Mesothelial cell of epicardium (in vitro differentiated cells): ENCODE results near the gene GAS2L1. TPM values are rescaled to one million over a fixed set of nuclear protein-coding genes. Genes with fewer than 3 reads are reported as not detected.
A peak's percentile ranks its signal among the peaks of the same experiment; 100 is the strongest.

ENCODE experiments used
- DNase-seq, 2 experiments: peaks; one replicate each; pipeline ENCODE4 v3.0.0; 2021; ENCODE audit warnings: low spot score in 2 of 2; ENCODE audit not compliant: unreplicated experiment in 2 of 2
- H3K27ac Mint-ChIP-seq: 2 replicates; pipeline ENCODE4 v1.8.0; 2021; ENCODE audit warnings: mixed read lengths
- H3K27me3 Mint-ChIP-seq: 2 replicates; pipeline ENCODE4 v1.8.0; 2021; ENCODE audit warnings: low read depth, mixed read lengths
- H3K36me3 Mint-ChIP-seq: 2 replicates; pipeline ENCODE4 v1.8.0; 2021; ENCODE audit warnings: mixed read lengths
- H3K4me1 Mint-ChIP-seq: 2 replicates; pipeline ENCODE4 v1.8.0; 2021; ENCODE audit warnings: mixed read lengths
- H3K4me3 Mint-ChIP-seq: 2 replicates; pipeline ENCODE4 v1.8.0; 2021; ENCODE audit warnings: mild to moderate bottlenecking, moderate library complexity, mixed read lengths
- H3K9me3 Mint-ChIP-seq: 2 replicates; pipeline ENCODE4 v1.8.0; 2021; ENCODE audit warnings: mixed read lengths
- total RNA-seq: library from RNA; stranded (reverse); gene quantifications from 3 replicates; pipeline ENCODE4 v1.2.1, GENCODE V29; 2021
- TF ChIP-seq, protein P1 (sequence below): fragments of 200-600 bp; sonication (generic); IDR thresholded peaks from one replicate; pipeline ENCODE4 v1.5.0; 2021; ENCODE audit warnings: antibody characterized with exemption; ENCODE audit not compliant: unreplicated experiment

Gene GAS2L1
- total RNA-seq, 1 donor from 2014 or later, result 13.4 TPM

DNA sequence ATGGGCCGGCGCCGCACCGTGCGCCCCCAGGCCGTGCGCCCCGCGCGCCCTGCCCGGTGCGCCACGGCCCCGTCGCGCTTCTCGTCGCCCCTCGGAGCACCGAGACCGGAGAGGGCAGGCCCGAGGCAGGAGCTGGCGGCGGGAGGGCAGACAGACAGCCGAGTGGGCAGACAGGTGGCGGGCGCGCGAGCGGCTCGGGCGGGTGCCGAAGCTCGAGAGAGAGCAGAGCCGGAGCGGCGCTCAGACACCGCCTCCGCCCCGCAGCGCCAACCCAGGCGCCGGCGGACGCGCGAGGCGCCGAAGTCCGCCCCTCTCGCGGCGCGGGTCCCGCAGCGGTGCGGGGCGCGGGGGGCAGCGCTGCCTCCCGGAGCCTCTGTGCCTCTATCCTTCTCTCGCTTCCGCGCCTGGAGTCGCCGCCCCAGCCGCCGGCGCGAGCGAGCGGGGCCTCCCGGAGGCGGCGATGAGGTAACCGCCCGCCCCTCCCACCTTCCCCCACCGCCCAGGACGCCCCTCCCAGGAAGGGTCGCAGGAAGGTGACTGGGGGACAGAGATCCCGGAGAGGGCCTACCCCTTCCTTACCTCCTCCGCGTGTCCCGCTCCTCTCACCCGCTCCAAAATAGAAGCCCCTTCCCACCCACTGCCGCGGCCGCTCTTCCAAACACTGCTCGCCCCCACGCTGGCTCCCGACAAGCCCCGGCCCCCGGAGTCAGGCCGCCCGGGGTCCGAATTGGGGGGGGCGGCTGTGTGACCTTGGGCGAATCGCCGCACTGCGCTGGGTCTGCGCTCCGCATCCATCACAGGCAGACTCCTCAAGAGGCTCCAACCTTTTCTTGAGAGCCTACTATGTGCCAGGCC is 9.1 kb downstream of the GAS2L1 start, which contains the start of gene RASL10A:
RASL10A (minus strand) TSS at position 412 of the 855 bp plus-strand sequence. CDS start 451 bp downstream, outside the sequence.
- TF ChIP-seq, protein P1, sequence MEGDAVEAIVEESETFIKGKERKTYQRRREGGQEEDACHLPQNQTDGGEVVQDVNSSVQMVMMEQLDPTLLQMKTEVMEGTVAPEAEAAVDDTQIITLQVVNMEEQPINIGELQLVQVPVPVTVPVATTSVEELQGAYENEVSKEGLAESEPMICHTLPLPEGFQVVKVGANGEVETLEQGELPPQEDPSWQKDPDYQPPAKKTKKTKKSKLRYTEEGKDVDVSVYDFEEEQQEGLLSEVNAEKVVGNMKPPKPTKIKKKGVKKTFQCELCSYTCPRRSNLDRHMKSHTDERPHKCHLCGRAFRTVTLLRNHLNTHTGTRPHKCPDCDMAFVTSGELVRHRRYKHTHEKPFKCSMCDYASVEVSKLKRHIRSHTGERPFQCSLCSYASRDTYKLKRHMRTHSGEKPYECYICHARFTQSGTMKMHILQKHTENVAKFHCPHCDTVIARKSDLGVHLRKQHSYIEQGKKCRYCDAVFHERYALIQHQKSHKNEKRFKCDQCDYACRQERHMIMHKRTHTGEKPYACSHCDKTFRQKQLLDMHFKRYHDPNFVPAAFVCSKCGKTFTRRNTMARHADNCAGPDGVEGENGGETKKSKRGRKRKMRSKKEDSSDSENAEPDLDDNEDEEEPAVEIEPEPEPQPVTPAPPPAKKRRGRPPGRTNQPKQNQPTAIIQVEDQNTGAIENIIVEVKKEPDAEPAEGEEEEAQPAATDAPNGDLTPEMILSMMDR, result no peak
- DNase-seq, result no peak
- H3K9me3 Mint-ChIP-seq, result no peaks in the 10 kb centered on the region
- H3K27me3 Mint-ChIP-seq, result peaks cover 46% of the 10 kb centered on the region
- peaks cover 13% of the 10 kb centered on the region for H3K4me1 Mint-ChIP-seq
- peaks cover 3% of the 10 kb centered on the region for H3K36me3 Mint-ChIP-seq
- H3K27ac Mint-ChIP-seq, result no peak within 1 kb of the TSS
- H3K4me3 Mint-ChIP-seq, result peak within 1 kb of the TSS; percentile 60

DNA sequence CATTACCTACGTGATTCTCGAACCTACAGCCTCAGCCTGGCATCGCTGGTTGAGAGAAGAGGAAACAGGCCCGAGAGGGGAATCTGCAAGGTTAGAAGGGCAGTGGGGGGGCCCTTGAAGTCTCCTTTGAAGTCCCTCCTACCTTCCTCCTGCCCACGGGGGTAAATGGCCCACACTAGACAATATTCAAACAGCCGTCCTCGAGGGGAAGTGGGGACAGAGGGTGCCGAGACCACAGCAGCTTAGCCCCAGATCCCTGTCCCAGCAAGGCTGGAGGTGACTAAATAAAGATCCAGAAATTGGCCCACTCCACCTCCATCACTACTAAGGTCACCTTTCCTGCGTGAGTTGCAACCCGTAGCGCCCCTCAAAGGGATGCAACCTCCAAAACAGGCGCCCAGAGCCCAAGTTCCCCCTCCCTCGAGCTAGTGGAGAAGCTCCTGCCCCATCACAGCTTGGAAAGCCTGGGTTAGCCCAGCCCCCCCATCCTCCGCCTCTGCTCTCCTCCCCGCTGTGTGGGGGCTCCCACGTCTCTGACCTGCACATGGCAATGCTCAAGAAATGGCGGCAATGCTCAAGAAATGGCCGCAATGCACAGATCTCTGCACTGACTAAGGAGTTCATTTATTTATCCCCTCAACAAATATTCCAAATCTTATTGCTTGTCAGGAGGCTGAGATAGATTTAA is 9.8 kb downstream of the GAS2L1 start:
- Mint-ChIP-seq H3K36me3 (peaks cover 3% of the 10 kb centered on the region), H3K4me1 (peaks cover 11% of the 10 kb centered on the region), H3K4me3 (peak overlapping the region; percentile 53), H3K9me3 (no peaks in the 10 kb centered on the region), H3K27me3 (peaks cover 46% of the 10 kb centered on the region), H3K27ac (no peak overlapping the region)
- no peak for DNase-seq
- TF ChIP-seq, protein P1, result no peak

DNA sequence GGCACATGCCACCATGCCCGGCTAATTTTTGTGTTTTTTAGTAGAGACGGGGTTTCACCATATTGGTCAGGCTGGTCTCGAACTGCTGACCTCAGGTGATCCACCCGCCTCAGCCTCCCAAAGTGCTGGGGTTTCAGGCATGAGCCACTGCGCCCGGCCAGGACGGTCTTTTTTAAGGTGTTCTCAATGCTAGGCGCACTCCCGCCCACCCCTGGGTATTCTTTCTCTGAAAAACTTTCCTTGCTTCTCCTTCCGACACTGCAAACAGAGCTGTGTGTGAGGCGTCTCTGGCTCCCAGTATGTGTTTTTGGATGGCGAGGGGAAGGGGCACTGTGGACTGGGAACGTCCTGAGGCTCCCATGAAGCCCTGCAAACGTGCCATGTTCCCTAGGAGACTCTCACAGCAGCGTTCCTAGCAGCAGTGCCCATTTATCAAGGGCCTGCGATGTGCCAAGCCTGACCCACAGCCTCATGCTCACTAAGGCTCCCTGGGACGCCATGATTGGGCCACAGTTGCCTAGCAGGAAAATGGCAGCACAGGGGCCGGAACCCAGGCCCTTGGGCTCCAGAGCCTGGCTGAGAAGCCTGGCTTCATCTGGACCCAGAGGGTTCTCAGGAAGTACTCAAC is 11.5 kb downstream of the GAS2L1 start:
- Mint-ChIP-seq H3K27me3 (peaks cover 39% of the 10 kb centered on the region), H3K4me1 (peaks cover 11% of the 10 kb centered on the region), H3K4me3 (no peak overlapping the region), H3K36me3 (no peaks in the 10 kb centered on the region), H3K27ac (no peak overlapping the region), H3K9me3 (no peaks in the 10 kb centered on the region)
- DNase-seq, result no peak
- TF ChIP-seq, protein P1, result no peak

DNA sequence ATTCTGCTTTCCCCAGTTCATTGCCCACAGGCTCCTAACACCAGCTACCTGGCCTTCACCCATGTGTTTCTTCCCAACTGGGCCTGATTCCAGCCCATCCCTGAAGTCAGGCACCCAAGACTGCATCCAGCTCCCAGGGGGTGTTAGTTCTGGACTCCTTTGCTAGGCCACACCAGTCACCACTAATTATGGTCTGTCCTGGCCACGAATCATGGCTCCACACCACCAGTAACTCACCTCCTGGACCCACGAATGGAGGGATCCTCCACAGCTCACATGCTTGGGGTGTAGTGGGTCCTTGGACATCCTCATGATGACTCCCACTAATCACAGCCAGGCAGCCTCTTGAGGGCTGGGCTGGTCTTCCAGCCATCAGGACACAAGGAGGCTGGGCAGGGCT is 12.6 kb downstream of the GAS2L1 start:
- H3K27me3 Mint-ChIP-seq, result peaks cover 28% of the 10 kb centered on the region
- no peak overlapping the region for H3K4me3 Mint-ChIP-seq
- TF ChIP-seq, protein P1, result no peak
- no peak overlapping the region for H3K27ac Mint-ChIP-seq
- DNase-seq, result no peak
- peaks cover 9% of the 10 kb centered on the region for H3K4me1 Mint-ChIP-seq
- H3K9me3 Mint-ChIP-seq, result no peaks in the 10 kb centered on the region
- H3K36me3 Mint-ChIP-seq, result no peaks in the 10 kb centered on the region

DNA sequence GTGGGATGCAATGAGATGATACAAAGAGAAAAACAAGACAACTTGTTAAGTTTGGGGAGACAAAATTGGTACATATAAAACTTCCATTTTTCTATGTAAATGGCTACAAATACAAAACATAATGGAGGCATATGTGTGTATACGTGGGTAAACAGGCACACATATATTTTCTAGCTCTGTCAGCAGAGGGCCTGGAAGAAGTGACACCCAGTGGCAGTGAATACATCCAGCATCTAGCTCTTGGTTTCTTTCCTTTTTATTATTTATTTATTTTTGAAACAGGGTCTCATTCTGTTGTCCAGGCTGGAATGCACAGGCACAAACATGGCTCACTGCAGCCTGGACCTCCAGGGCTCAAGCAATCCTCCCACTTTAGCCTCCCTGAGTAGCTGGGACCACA is 14.1 kb downstream of the GAS2L1 start:
- H3K4me1 Mint-ChIP-seq, result peaks cover 1% of the 10 kb centered on the region
- H3K4me3 Mint-ChIP-seq, result no peak overlapping the region
- no peak overlapping the region for H3K27ac Mint-ChIP-seq
- DNase-seq, result no peak
- TF ChIP-seq, protein P1, result no peak
- H3K36me3 Mint-ChIP-seq, result no peaks in the 10 kb centered on the region
- H3K27me3 Mint-ChIP-seq, result peaks cover 19% of the 10 kb centered on the region
- no peaks in the 10 kb centered on the region for H3K9me3 Mint-ChIP-seq
